GM18909 (cell line): ENCODE measurements around the gene ENTPD3.

ENCODE experiments used
- ATAC-seq: cut with Tn5 transposase; IDR thresholded peaks from one replicate; pipeline ENCODE4 v1.9.1; 2021; ENCODE audit warnings: mild to moderate bottlenecking; ENCODE audit not compliant: unreplicated experiment, poor library complexity

The ENTPD3 gene

GRCh38 chr3:40387001-40387894, at the start of gene ENTPD3:
ENTPD3 (plus strand) TSS chr3:40387184; CDS start chr3:40388058, 874 bp downstream.
- ATAC-seq, result no peak

- no peak for ATAC-seq
Measured at GRCh38 chr3:40339871-40340270, 47.1 kb upstream of the ENTPD3 start.

GRCh38 chr3:40340541-40341170, 46.3 kb upstream of the ENTPD3 start:
- ATAC-seq, result no peak

- ATAC-seq, result no peak
Measured at GRCh38 chr3:40341671-40342070, 45.3 kb upstream of the ENTPD3 start.

- no peak for ATAC-seq
Measured at GRCh38 chr3:40350529-40350928, 36.5 kb upstream of the ENTPD3 start.

GRCh38 chr3:40355410-40355809, 31.6 kb upstream of the ENTPD3 start:
- no peak for ATAC-seq

GRCh38 chr3:40358454-40358853, 28.5 kb upstream of the ENTPD3 start:
- no peak for ATAC-seq

GRCh38 chr3:40363674-40364073, 23.3 kb upstream of the ENTPD3 start:
- ATAC-seq, result no peak

- no peak for ATAC-seq
Measured at GRCh38 chr3:40366203-40367162, 20.5 kb upstream of the ENTPD3 start.

GRCh38 chr3:40369716-40370115, 17.3 kb upstream of the ENTPD3 start:
- no peak for ATAC-seq

GRCh38 chr3:40377822-40378221, 9.2 kb upstream of the ENTPD3 start:
- no peak for ATAC-seq

GRCh38 chr3:40379674-40380306, 7.2 kb upstream of the ENTPD3 start:
- ATAC-seq, result no peak

GRCh38 chr3:40381904-40382616, 4.9 kb upstream of the ENTPD3 start:
- no peak for ATAC-seq

GRCh38 chr3:40382617-40382979, 4.4 kb upstream of the ENTPD3 start:
- ATAC-seq, result no peak

- no peak for ATAC-seq
Measured at GRCh38 chr3:40386213-40386612, 771 bp upstream of the ENTPD3 start.

- no peak for ATAC-seq
Measured at GRCh38 chr3:40387895-40388254, 891 bp downstream of the ENTPD3 start.

- ATAC-seq, result no peak
Measured at GRCh38 chr3:40396406-40396805, 9.4 kb downstream of the ENTPD3 start.

- no peak for ATAC-seq
Measured at GRCh38 chr3:40397129-40397528, 10.1 kb downstream of the ENTPD3 start.

GRCh38 chr3:40397912-40398311, 10.9 kb downstream of the ENTPD3 start:
- ATAC-seq, result no peak

- no peak for ATAC-seq
Measured at GRCh38 chr3:40398346-40398745, 11.4 kb downstream of the ENTPD3 start.
